LNCaP clone FGC (cell line): ENCODE measurements around the gene PRKAR2A.

Source experiments
- DNase-seq: peaks from one replicate; pipeline ENCODE4 v3.0.0-alpha.2; 2011; ENCODE audit warnings: low read depth
- H3K4me3 ChIP-seq: 2 replicates; pipeline ENCODE4 v1.5.1; 2011; ENCODE audit warnings: mild to moderate bottlenecking, low read depth, low read length, control low read depth
- CTCF ChIP-seq: IDR thresholded peaks from 2 replicates; pipeline ENCODE4 v1.5.1; 2012; ENCODE audit warnings: mild to moderate bottlenecking; ENCODE audit not compliant: control insufficient read depth, insufficient read depth; ENCODE audit errors: extremely low read depth

PRKAR2A gene

GRCh38 chr3:48707157-48707556 is 140.5 kb downstream of the PRKAR2A start:
- H3K4me3 ChIP-seq, result no peak overlapping the region
- DNase-seq, result no peak
- no peak for TF ChIP-seq CTCF

DNA sequence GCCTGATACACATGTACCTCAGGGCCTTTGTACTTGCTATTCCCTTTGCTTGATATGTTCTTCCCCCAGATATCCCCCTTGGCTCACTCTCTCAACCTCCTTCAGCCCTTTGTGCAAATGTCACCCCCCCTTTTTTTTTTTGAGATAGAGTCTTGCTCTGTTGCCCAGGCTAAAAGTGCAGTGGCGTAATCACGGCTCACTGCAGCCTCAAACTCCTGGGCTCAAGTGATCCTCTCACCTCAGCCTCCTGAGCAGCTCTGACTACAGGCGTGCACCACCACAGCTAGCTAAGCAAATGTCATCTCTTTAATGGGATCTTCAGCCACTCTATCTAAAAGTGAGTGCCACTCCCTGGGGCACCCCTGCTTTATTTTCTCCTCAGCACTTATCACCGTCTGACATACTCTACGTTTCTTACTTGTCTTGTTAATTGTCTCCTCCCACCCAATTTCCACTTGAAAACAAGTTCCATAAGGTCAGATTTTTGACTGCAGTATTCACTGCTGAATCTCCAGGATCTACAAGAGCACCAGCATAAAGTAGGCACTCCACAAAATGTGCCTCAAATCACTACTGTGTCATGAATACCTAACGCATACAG is 145.3 kb downstream of the PRKAR2A start:
- TF ChIP-seq CTCF, result no peak
- no peak overlapping the region for H3K4me3 ChIP-seq
- DNase-seq, result no peak

- no peak for DNase-seq
- no peak for TF ChIP-seq CTCF
- H3K4me3 ChIP-seq, result no peak overlapping the region
Observed at GRCh38 chr3:48700731-48701405, 146.8 kb downstream of the PRKAR2A start.

DNA sequence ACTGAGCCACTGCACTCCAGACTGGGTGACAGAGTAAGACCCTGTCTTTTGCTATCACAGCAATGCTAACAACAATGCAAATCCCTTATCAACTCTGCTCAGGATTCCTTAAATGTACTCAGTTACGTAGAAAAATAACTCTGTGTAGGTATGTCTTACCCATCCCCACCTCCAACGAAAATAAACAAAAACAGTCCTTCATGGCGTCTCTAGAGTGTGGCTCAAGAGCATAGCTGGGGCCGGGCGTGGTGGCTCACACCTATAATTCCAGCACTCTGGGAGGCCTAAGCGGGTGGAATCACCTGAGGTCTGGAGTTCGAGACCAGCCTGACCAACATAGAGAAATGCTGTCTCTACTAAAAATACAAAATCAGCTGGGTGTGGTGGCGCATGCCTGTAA is 148.8 kb downstream of the PRKAR2A start:
- H3K4me3 ChIP-seq, result no peak overlapping the region
- no peak for TF ChIP-seq CTCF
- no peak for DNase-seq

DNA sequence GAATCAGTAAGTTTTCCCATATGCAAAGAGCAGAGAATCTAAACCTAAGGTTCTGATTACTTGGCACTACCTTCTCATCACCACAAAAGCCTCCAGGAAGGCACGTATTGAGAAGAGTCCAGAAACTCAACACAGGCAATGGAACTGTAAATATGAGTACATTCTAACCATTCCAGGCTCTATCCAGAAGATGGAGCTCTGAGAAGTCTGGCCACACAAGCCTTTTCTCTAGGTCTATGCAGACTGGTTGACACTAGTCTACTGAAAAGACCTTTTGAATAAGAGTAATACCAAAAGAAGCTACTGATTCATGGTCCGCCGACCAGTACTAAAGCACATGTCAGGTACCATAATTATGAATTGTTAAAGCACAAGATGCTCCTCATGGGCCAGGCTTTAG is 149.7 kb downstream of the PRKAR2A start:
- no peak for TF ChIP-seq CTCF
- no peak for DNase-seq
- H3K4me3 ChIP-seq, result no peak overlapping the region

- H3K4me3 ChIP-seq, result no peak overlapping the region
- no peak for DNase-seq
- TF ChIP-seq CTCF, result no peak
Observed at GRCh38 chr3:48696601-48697000, 151.1 kb downstream of the PRKAR2A start.
